Measurements from ENCODE around the gene LDLRAD3. TPM values are rescaled to one million over a fixed set of nuclear protein-coding genes. Genes with fewer than 3 reads are reported as not detected.

Gene LDLRAD3
- total and polyA plus RNA-seq, 4 experiments from 2014 or later = not detected

DNA sequence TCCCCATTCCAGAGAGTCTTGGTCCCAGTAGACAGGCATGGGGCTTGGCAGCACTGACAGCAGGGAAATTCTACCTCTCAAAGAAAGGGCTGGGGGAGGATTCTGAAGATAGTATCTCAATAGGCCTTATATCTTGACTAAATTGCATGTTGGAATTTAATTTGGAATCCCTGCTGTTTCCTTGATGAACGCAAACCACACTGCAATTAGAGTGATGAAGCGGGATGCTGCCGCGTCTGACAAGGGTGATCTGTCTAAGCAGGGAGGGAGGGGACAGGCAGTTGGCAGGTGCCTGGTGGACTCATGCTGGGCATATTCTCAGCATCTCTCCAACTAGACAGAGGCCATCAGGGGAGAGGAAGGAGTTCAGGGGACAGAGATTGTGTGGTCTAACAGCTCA lies 296.9 kb downstream of the LDLRAD3 start:
- no peaks in the 10 kb centered on the region for H3K4me1 Mint-ChIP-seq
- peaks cover 0 to 4% (median 0%) of the 10 kb centered on the region in 8 donors for H3K9me3 Mint-ChIP-seq
- H3K36me3 Mint-ChIP-seq = no peaks in the 10 kb centered on the region
- ChIA-PET POLR2A (ENCODE audit: partially characterized antibody) (no interaction called here), CTCF (ENCODE audit: partially characterized antibody) (no interaction called here)
- peaks cover 5 to 35% of the 10 kb centered on the region in 2 donors for H3K27me3 Mint-ChIP-seq
- H3K4me1 ChIP-seq (ENCODE audit: insufficient read depth, low read length) = no peaks in the 10 kb centered on the region
- no peak for DNase-seq
- no peaks in the 10 kb centered on the region for H3K27me3 ChIP-seq (ENCODE audit: insufficient read depth, low read length)
- no peaks in the 10 kb centered on the region for H3K9me3 ChIP-seq (ENCODE audit: control insufficient read depth in 1 of 2, low read length in 2 of 2)
- no peak overlapping the region for H3K27ac ChIP-seq (ENCODE audit: low read depth, low read length)
- no peaks in the 10 kb centered on the region for H3K36me3 ChIP-seq (ENCODE audit: insufficient read depth, low read length)
- intact Hi-C loops (cut with micrococcal nuclease) = no loop called here
- no peak overlapping the region for H3K4me3 Mint-ChIP-seq
- no peak overlapping the region for H3K4me3 ChIP-seq (ENCODE audit: low read length in 2 of 2)
- no peak overlapping the region for H3K27ac Mint-ChIP-seq

DNA sequence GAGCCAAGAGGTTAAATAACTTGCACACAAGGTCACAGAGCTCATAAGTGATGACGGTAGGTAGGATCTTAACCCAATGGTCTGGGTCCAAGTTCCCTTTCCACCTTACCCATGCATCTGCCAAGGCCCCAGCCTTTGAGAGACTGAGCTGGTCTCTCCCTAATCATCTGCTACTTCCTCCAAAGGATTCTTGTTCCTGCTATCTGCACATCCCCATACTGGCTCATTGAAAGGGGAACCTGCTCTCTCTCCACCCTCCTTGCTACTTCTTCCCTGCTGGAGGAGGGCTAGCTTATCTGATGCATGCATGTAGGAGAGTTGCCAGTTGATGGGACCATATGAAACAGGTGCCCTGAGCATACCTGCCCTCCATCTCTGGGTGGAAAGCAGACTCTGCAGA lies 297.6 kb downstream of the LDLRAD3 start:
- H3K4me3 Mint-ChIP-seq = no peak overlapping the region
- ChIA-PET POLR2A (ENCODE audit: partially characterized antibody) (no interaction called here), CTCF (ENCODE audit: partially characterized antibody) (interaction anchor here (1.3 kb wide), 1 partner anchor 24 kb away, joined by 4 read pairs; no protein-coding TSS in a partner anchor)
- Histone ChIP-seq H3K9me3 (ENCODE audit: control insufficient read depth in 1 of 2, low read length in 2 of 2) (no peaks in the 10 kb centered on the region), H3K4me3 (ENCODE audit: low read length in 2 of 2) (no peak overlapping the region), H3K27ac (ENCODE audit: low read depth, low read length) (no peak overlapping the region), H3K4me1 (ENCODE audit: insufficient read depth, low read length) (no peaks in the 10 kb centered on the region), H3K36me3 (ENCODE audit: insufficient read depth, low read length) (no peaks in the 10 kb centered on the region), H3K27me3 (ENCODE audit: insufficient read depth, low read length) (no peaks in the 10 kb centered on the region)
- intact Hi-C loops (cut with micrococcal nuclease) = no loop called here
- peaks cover 0 to 4% (median 0%) of the 10 kb centered on the region in 8 donors for H3K9me3 Mint-ChIP-seq
- DNase-seq = no peak
- no peak overlapping the region for H3K27ac Mint-ChIP-seq
- H3K27me3 Mint-ChIP-seq = peaks cover 5 to 36% of the 10 kb centered on the region in 2 donors
- no peaks in the 10 kb centered on the region for H3K4me1 Mint-ChIP-seq
- no peaks in the 10 kb centered on the region for H3K36me3 Mint-ChIP-seq

DNA sequence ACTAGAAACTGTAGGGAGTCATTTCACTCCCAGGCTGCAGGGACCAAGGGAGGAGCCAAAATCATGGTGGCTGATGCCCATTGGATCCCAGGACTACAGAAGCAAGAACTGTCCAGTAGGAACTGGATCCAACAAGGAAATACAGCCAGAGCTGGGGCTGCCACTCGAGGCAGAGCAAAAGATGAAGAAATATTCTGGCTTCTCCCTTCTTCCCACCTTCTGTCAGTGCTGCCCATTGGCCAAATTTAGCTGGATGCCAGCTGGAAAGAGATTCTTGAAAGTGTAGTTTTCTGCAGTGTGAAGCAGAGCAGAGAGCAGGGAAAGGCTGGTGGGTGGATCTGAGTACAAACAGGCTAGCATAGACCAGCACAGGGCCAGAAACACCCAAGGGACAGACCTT lies 299.8 kb downstream of the LDLRAD3 start:
- H3K4me3 ChIP-seq (ENCODE audit: low read length in 2 of 2) = no peak overlapping the region
- Mint-ChIP-seq H3K4me1 (no peaks in the 10 kb centered on the region), H3K9me3 (peaks cover 0 to 4% (median 0%) of the 10 kb centered on the region in 8 donors), H3K27ac (no peak overlapping the region), H3K36me3 (no peaks in the 10 kb centered on the region), H3K4me3 (no peak overlapping the region), H3K27me3 (peaks cover 10 to 44% of the 10 kb centered on the region in 2 donors)
- DNase-seq = no peak
- H3K9me3 ChIP-seq (ENCODE audit: control insufficient read depth in 1 of 2, low read length in 2 of 2) = no peaks in the 10 kb centered on the region
- no peaks in the 10 kb centered on the region for H3K4me1 ChIP-seq (ENCODE audit: insufficient read depth, low read length)
- no peaks in the 10 kb centered on the region for H3K27me3 ChIP-seq (ENCODE audit: insufficient read depth, low read length)
- ChIA-PET POLR2A (ENCODE audit: partially characterized antibody) (no interaction called here), CTCF (ENCODE audit: partially characterized antibody) (no interaction called here)
- H3K27ac ChIP-seq (ENCODE audit: low read depth, low read length) = no peak overlapping the region
- intact Hi-C loops (cut with micrococcal nuclease) = no loop called here
- H3K36me3 ChIP-seq (ENCODE audit: insufficient read depth, low read length) = no peaks in the 10 kb centered on the region

DNA sequence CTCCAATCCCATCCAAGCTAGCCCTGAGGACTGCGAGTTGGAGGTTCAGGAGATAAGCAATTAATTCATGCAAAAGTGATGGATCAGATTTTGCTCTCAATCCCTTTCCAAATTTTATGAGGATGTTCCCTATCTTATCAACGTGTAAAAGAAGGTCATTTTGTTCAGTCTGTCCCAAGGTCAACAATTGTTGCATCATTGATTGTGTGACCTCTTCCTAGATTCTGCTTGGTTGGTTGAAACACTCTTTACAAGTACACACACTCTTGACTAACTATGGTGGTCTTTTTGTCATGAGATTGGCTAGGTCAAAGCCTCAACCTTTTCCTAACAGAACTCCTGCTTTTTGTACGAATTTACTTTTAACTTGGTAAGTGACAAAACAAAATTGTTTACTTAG lies 303.6 kb downstream of the LDLRAD3 start:
- CTCF ChIA-PET (ENCODE audit: partially characterized antibody) = interaction anchor here (2.6 kb wide), 1 partner anchor 18 kb away, joined by 9 read pairs; no protein-coding TSS in a partner anchor
- intact Hi-C loops (cut with micrococcal nuclease) = no loop called here

DNA sequence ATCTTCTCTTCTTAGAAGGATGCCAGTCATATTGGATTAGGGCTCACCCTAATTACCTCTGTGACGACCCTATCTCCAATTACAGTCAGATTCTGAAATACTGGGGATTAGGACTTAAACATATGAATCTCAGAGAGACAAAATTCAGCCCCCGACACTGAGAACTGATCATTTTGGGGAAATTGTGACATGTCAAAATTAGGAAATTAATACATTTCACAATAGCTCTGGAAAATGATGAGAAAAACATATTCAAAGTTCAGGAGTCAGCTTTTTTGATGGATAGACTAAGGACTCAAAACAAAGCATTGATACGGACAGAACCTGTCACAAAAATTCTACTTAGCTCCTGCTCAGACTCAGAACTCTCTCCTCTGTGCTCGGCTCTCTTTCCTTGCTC lies 304.6 kb downstream of the LDLRAD3 start:
- H3K4me3 Mint-ChIP-seq = no peak overlapping the region
- H3K9me3 Mint-ChIP-seq = peaks cover 0 to 4% (median 0%) of the 10 kb centered on the region in 8 donors
- Histone ChIP-seq H3K4me1 (ENCODE audit: insufficient read depth, low read length) (no peaks in the 10 kb centered on the region), H3K27ac (ENCODE audit: low read depth, low read length) (no peak overlapping the region), H3K36me3 (ENCODE audit: insufficient read depth, low read length) (no peaks in the 10 kb centered on the region), H3K9me3 (ENCODE audit: control insufficient read depth in 1 of 2, low read length in 2 of 2) (no peaks in the 10 kb centered on the region), H3K27me3 (ENCODE audit: insufficient read depth, low read length) (no peaks in the 10 kb centered on the region), H3K4me3 (ENCODE audit: low read length in 2 of 2) (no peak overlapping the region)
- peaks cover 19 to 52% of the 10 kb centered on the region in 2 donors for H3K27me3 Mint-ChIP-seq
- DNase-seq = no peak
- POLR2A ChIA-PET (ENCODE audit: partially characterized antibody) = no interaction called here
- no peak overlapping the region for H3K27ac Mint-ChIP-seq
- H3K36me3 Mint-ChIP-seq = no peaks in the 10 kb centered on the region
- CTCF ChIA-PET (ENCODE audit: partially characterized antibody) = interaction anchor here (2.6 kb wide), 1 partner anchor 17 kb away, joined by 9 read pairs; no protein-coding TSS in a partner anchor
- intact Hi-C loops (cut with micrococcal nuclease) = no loop called here
- no peaks in the 10 kb centered on the region for H3K4me1 Mint-ChIP-seq

More for the DNA sequence above, 303.6 kb downstream of the LDLRAD3 start:
- Histone ChIP-seq H3K4me1 (ENCODE audit: insufficient read depth, low read length) (no peaks in the 10 kb centered on the region), H3K27me3 (ENCODE audit: insufficient read depth, low read length) (no peaks in the 10 kb centered on the region), H3K36me3 (ENCODE audit: insufficient read depth, low read length) (no peaks in the 10 kb centered on the region), H3K9me3 (ENCODE audit: control insufficient read depth in 1 of 2, low read length in 2 of 2) (no peaks in the 10 kb centered on the region), H3K4me3 (ENCODE audit: low read length in 2 of 2) (no peak overlapping the region), H3K27ac (ENCODE audit: low read depth, low read length) (no peak overlapping the region)
- no peak overlapping the region for H3K4me3 Mint-ChIP-seq
- H3K9me3 Mint-ChIP-seq = peaks cover 0 to 4% (median 0%) of the 10 kb centered on the region in 8 donors
- no peak overlapping the region for H3K27ac Mint-ChIP-seq
- DNase-seq = no peak
- POLR2A ChIA-PET (ENCODE audit: partially characterized antibody) = no interaction called here
- no peaks in the 10 kb centered on the region for H3K4me1 Mint-ChIP-seq
- H3K27me3 Mint-ChIP-seq = peaks cover 22 to 60% of the 10 kb centered on the region in 2 donors
- H3K36me3 Mint-ChIP-seq = no peaks in the 10 kb centered on the region

DNA sequence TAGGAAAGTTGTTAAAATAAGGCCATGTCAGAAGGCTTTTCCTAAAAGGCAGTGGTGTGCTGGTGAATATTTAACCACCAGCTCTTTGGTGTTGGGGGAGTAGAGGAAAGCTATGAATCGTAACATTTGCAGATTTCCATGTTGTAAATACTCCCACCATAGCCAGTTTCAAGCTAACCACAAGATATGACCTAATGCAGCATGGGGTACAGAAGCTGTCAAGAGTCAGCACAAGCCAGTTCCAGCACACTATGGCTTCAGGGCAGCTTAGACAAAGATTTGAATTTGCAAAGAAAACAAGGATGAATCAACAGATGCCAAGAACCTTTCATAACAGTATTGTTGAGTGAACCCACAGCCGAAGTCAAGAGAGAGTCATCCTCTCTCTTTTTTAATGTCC lies 305.4 kb downstream of the LDLRAD3 start:
- DNase-seq = no peak
- no peaks in the 10 kb centered on the region for H3K4me1 Mint-ChIP-seq
- Histone ChIP-seq H3K36me3 (ENCODE audit: insufficient read depth, low read length) (no peaks in the 10 kb centered on the region), H3K27me3 (ENCODE audit: insufficient read depth, low read length) (no peaks in the 10 kb centered on the region), H3K4me1 (ENCODE audit: insufficient read depth, low read length) (no peaks in the 10 kb centered on the region), H3K9me3 (ENCODE audit: control insufficient read depth in 1 of 2, low read length in 2 of 2) (no peaks in the 10 kb centered on the region), H3K4me3 (ENCODE audit: low read length in 2 of 2) (no peak overlapping the region), H3K27ac (ENCODE audit: low read depth, low read length) (no peak overlapping the region)
- ChIA-PET POLR2A (ENCODE audit: partially characterized antibody) (no interaction called here), CTCF (ENCODE audit: partially characterized antibody) (interaction anchor here (1.1 to 2.6 kb wide), 2 partner anchors 10 to 17 kb away, joined by 3 to 9 read pairs; no protein-coding TSS in a partner anchor)
- H3K27me3 Mint-ChIP-seq = peaks cover 21 to 48% of the 10 kb centered on the region in 2 donors
- intact Hi-C loops (cut with micrococcal nuclease) = no loop called here
- H3K27ac Mint-ChIP-seq = no peak overlapping the region
- H3K36me3 Mint-ChIP-seq = no peaks in the 10 kb centered on the region
- no peak overlapping the region for H3K4me3 Mint-ChIP-seq
- peaks cover 0 to 4% (median 0%) of the 10 kb centered on the region in 8 donors for H3K9me3 Mint-ChIP-seq

DNA sequence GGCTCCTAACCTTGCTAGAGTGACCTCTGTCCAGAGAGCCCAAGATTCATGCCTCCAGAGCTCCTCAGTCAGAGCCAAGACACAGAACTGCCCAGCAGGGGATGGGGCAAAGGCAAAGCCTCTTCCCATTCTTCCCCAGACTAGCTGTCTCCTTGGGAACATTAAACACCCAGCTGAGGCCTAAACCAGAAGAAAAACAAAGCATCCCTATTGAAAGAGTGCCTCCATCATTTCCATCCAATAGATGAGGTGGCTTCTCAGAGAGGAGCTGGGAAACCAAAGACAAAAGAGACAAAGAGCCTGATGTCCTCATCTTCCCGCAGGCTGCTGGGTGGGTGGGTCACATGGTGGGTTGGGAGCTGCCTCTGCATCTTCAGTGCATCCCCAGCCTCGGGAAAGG lies 308.0 kb downstream of the LDLRAD3 start:
- CTCF ChIA-PET (ENCODE audit: partially characterized antibody) = interaction anchor here (4.7 kb wide), 1 partner anchor 14 kb away, joined by 18 read pairs; no protein-coding TSS in a partner anchor

More for the DNA sequence above, 308.0 kb downstream of the LDLRAD3 start:
- Mint-ChIP-seq H3K27me3 (peaks cover 20 to 32% of the 10 kb centered on the region in 2 donors), H3K4me1 (no peaks in the 10 kb centered on the region), H3K4me3 (no peak overlapping the region), H3K36me3 (no peaks in the 10 kb centered on the region), H3K9me3 (peaks cover 0 to 4% (median 0%) of the 10 kb centered on the region in 8 donors), H3K27ac (no peak overlapping the region)
- H3K4me1 ChIP-seq (ENCODE audit: insufficient read depth, low read length) = no peaks in the 10 kb centered on the region
- DNase-seq = no peak
- H3K36me3 ChIP-seq (ENCODE audit: insufficient read depth, low read length) = no peaks in the 10 kb centered on the region
- H3K27me3 ChIP-seq (ENCODE audit: insufficient read depth, low read length) = no peaks in the 10 kb centered on the region
- POLR2A ChIA-PET (ENCODE audit: partially characterized antibody) = no interaction called here
- H3K4me3 ChIP-seq (ENCODE audit: low read length in 2 of 2) = no peak overlapping the region
- intact Hi-C loops (cut with micrococcal nuclease) = no loop called here
- no peaks in the 10 kb centered on the region for H3K9me3 ChIP-seq (ENCODE audit: control insufficient read depth in 1 of 2, low read length in 2 of 2)
- H3K27ac ChIP-seq (ENCODE audit: low read depth, low read length) = no peak overlapping the region

Measured in CD4-positive, alpha-beta memory T cell (primary cell).